Endothelial cell of umbilical vein (primary cell): ENCODE results near the gene TMEFF1.

ENCODE experiments used
- CTCF ChIP-seq, 2 donors: IDR thresholded peaks; 1 replicate in 1 of 2; 2 replicates in 1 of 2; pipeline ENCODE4 v1.5.1; 2011; ENCODE audit warnings: low read length in 2 of 2, mild to moderate bottlenecking in 2 of 2, moderate library complexity in 2 of 2, control low read depth in 1 of 2, inconsistent platforms in 1 of 2, low read depth in 1 of 2; ENCODE audit not compliant: insufficient read depth in 1 of 2; ENCODE audit errors: extremely low read depth in 1 of 2
- EZH2 ChIP-seq: IDR thresholded peaks from 2 replicates; pipeline ENCODE4 v1.6.1; 2012; ENCODE audit warnings: borderline replicate concordance, low read depth, mild to moderate bottlenecking, moderate library complexity, low read length, inconsistent platforms; ENCODE audit not compliant: severe bottlenecking
- GATA2 ChIP-seq: IDR thresholded peaks from 2 replicates; pipeline ENCODE4 v1.7.0; 2011; ENCODE audit warnings: low read depth, mild to moderate bottlenecking, moderate library complexity, mixed read lengths, low read length; ENCODE audit not compliant: insufficient read length, insufficient read depth
- JUN ChIP-seq: IDR thresholded peaks from 2 replicates; pipeline ENCODE4 v1.6.1; 2011; ENCODE audit warnings: borderline replicate concordance, low read depth; ENCODE audit not compliant: insufficient read length, insufficient read depth
- MAX ChIP-seq: IDR thresholded peaks from 2 replicates; pipeline ENCODE4 v1.6.1; 2011; ENCODE audit not compliant: insufficient read depth, insufficient read length
- POLR2A ChIP-seq: IDR thresholded peaks from 2 replicates; pipeline ENCODE4 v1.6.1; 2012; ENCODE audit warnings: low read depth, mild to moderate bottlenecking, control low read depth, low read length
- POLR2AphosphoS5 ChIP-seq: IDR thresholded peaks from 2 replicates; pipeline ENCODE4 v1.6.1; 2012; ENCODE audit warnings: low read depth, mild to moderate bottlenecking, control low read depth, low read length, moderate library complexity; ENCODE audit not compliant: insufficient read depth

DNA sequence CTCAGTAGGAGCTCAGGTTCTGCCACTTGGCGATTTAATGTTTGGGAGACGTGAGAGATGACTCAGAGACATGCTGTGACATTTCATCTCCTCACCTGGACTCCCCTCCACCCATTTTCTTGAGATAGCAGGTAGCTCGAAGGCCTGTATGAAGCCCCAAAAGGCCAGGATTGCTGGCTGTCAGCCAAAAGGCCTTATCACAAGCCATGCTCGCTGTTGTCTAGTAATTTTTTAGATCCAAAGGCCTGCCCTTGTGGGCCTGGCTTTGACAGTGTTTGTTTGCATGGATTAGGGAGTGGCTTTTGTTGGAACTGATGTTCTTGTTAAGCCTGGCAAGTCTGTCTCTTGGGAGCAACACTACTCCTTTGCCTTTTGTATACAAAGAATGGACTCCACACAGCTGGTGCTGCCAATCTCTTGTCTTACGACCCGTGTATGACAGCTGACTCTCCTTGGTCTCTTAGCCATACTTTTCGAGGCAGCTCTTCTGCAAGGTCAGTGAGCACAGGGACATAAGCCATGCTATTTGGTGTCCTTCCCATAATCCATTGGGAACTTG lies 127.7 kb downstream of the TMEFF1 start:
- TF ChIP-seq MAX: no peak
- TF ChIP-seq CTCF (IDR thresholded peaks at IDR 0.05; ENCODE audit: extremely low read depth in 1 of 2, insufficient read depth in 1 of 2, low read depth in 1 of 2, low read length in 2 of 2): no peak
- no peak for TF ChIP-seq EZH2
- no peak for TF ChIP-seq POLR2A
- no peak for TF ChIP-seq JUN
- no peak for TF ChIP-seq POLR2AphosphoS5
- no peak for TF ChIP-seq GATA2
